Body of pancreas (tissue), 4 donors: ENCODE results near the gene DLX6.

Experiments
- POLR2A ChIP-seq, 3 donors: fragments of 450-650 bp; IDR thresholded peaks; one replicate each; pipeline ENCODE4 v1.6.1; 2016; ENCODE audit warnings: antibody characterized with exemption in 3 of 3, mild to moderate bottlenecking in 2 of 3
- TF ChIP-seq, protein P1 (sequence below), 7 experiments: fragments of 450-650 bp in 4 of 7; fragments of 200-600 bp in 3 of 7; sonication (generic) in 3 of 7; IDR thresholded peaks; one replicate each; pipeline ENCODE4 v1.5.1; 2016 to 2019; ENCODE audit warnings: antibody characterized with exemption in 7 of 7

DNA sequence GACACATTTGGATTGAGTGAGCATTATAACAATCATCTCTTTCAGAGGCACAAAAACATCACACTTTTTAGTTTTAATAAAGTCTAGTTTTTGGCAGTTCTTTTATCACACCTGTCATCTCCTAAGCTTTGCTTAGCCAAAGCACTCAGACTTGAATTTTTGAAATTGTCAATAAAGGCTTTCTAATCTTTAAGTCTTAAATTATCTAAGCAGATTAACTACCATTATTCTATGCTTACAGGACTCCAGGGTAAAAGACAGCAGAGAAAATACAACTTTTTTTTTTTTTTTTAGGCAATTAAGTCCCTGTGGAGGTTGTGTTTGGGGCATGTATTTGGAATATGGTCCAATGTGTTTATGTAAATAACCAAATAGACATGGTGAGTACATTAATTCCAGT lies 17.6 kb upstream of the DLX6 start:
- TF ChIP-seq, protein P1, sequence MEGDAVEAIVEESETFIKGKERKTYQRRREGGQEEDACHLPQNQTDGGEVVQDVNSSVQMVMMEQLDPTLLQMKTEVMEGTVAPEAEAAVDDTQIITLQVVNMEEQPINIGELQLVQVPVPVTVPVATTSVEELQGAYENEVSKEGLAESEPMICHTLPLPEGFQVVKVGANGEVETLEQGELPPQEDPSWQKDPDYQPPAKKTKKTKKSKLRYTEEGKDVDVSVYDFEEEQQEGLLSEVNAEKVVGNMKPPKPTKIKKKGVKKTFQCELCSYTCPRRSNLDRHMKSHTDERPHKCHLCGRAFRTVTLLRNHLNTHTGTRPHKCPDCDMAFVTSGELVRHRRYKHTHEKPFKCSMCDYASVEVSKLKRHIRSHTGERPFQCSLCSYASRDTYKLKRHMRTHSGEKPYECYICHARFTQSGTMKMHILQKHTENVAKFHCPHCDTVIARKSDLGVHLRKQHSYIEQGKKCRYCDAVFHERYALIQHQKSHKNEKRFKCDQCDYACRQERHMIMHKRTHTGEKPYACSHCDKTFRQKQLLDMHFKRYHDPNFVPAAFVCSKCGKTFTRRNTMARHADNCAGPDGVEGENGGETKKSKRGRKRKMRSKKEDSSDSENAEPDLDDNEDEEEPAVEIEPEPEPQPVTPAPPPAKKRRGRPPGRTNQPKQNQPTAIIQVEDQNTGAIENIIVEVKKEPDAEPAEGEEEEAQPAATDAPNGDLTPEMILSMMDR (IDR thresholded peaks at IDR 0.05) = no peak
- TF ChIP-seq POLR2A (IDR thresholded peaks at IDR 0.05) = no peak
